Uterus (tissue), 2 donors: Measurements from ENCODE around the gene RFX8.

Experiments used
- POLR2A ChIP-seq, 2 donors: fragments of 450-650 bp; IDR thresholded peaks; one replicate each; pipeline ENCODE4 v1.6.1; 2016; ENCODE audit warnings: antibody characterized with exemption in 2 of 2, mild to moderate bottlenecking in 1 of 2, moderate library complexity in 1 of 2
- TF ChIP-seq, protein P1 (sequence below), 4 experiments: fragments of 200-600 bp in 2 of 4; fragments of 450-650 bp in 2 of 4; sonication (generic) in 2 of 4; IDR thresholded peaks; one replicate each; pipeline ENCODE4 v1.5.1; 2016 to 2019; ENCODE audit warnings: antibody characterized with exemption in 4 of 4, mild to moderate bottlenecking in 2 of 4, moderate library complexity in 1 of 4

DNA sequence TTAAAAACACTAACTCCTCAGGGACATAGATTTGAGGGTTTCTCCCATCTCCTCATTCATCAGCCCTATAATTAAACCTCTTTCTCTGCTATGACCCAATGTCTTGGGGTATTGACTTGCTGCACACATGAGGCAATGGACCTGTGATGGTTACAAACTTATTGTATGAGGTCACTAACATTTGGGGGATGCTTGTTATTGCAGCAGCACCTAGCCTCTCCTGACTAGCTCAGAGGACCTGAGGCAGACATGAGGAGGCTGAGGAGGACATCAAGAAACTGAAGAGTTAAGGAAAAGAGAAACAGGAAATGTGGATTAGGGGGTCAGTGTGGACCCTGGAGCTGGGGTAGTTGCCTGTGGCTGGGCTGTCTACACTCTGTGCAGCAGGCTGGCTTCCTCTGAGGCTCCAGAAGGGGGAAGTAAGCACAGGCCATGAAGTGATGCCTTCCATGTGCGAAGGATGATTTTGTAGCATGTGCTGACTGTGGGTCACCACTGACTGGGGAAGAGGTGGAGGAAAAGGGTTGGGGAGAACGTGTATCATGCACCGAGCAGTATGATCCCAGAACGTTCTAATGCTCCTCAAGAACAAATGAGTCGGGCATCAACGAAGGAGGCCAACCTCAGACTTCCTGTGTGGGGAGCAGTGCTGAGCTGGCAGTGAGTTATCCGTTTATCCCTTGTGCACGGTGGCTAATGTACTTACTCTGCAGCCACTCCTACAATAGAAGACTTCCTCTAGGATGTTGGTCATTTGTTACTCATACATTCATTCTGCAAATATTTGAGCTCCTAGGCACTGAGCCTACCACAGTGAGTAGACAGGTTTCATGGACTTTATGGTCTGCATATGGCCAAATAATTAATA lies 42.1 kb upstream of the RFX8 start:
- TF ChIP-seq, protein P1, sequence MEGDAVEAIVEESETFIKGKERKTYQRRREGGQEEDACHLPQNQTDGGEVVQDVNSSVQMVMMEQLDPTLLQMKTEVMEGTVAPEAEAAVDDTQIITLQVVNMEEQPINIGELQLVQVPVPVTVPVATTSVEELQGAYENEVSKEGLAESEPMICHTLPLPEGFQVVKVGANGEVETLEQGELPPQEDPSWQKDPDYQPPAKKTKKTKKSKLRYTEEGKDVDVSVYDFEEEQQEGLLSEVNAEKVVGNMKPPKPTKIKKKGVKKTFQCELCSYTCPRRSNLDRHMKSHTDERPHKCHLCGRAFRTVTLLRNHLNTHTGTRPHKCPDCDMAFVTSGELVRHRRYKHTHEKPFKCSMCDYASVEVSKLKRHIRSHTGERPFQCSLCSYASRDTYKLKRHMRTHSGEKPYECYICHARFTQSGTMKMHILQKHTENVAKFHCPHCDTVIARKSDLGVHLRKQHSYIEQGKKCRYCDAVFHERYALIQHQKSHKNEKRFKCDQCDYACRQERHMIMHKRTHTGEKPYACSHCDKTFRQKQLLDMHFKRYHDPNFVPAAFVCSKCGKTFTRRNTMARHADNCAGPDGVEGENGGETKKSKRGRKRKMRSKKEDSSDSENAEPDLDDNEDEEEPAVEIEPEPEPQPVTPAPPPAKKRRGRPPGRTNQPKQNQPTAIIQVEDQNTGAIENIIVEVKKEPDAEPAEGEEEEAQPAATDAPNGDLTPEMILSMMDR (IDR thresholded peaks at IDR 0.05) = no peak
- no peak for TF ChIP-seq POLR2A (IDR thresholded peaks at IDR 0.05)
